ENCODE measurements around the gene EFEMP2. TPM values are rescaled to one million over a fixed set of nuclear protein-coding genes. Genes with fewer than 3 reads are reported as not detected.

The EFEMP2 gene
- total and polyA plus RNA-seq, 4 experiments from 2014 or later: 0.40 to 8.3 (median 3.3) TPM

DNA sequence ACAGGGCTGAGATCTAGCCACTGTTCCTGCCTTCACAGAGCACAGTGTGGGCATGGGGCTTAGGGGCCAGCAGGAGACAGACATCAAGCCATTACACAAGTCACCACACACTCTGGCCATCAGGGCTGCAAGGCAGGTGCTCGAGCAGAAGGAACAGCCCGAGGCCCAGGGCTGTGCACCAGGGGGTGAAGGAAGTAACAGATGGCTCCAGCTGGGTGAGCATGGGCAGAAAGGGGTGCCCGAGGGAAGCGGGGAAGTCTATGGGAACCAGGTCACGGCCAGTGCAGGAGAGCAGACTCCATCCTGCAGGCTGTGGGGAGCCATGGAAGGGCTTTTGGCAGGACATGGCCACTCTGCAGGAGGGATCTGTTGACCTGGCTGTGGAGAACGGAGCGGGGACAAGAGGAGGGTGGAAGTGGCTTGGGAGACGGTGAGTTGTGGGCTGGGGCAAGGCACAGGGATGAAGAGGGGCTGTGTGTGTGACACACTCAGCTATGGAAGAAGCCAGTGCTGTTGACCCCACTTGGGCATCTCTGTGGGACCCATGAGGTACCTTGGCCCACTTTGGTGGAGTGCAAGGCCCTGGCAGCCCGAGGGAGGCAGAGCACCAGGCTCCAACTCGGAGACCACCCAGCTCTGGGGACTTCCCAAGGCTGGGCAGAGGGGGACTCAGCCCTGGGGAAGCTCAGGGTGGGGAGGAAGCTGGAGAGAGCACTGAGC, 42.7 kb upstream of the EFEMP2 start:
- Mint-ChIP-seq H3K27me3 (no peaks in the 10 kb centered on the region), H3K4me1 (peaks cover 11 to 45% (median 27%) of the 10 kb centered on the region in 4 donors), H3K4me3 (peak overlapping the region in 1 of 8 donors; percentile 25), H3K9me3 (no peaks in the 10 kb centered on the region), H3K36me3 (peaks cover 0 to 17% of the 10 kb centered on the region in 2 donors), H3K27ac (peak overlapping the region in 3 of 7 donors; percentile 32 to 73 (median 40))
- POLR2A ChIA-PET (ENCODE audit: partially characterized antibody): interaction anchor here (0.6 to 1.6 kb wide), 9 partner anchors 13 to 56 kb away, joined by 3 to 8 read pairs (median 4); partner anchors contain the start of genes CCDC85B, FIBP and FOSL1
- H3K27ac ChIP-seq (ENCODE audit: low read depth, low read length): no peak overlapping the region
- H3K4me3 ChIP-seq (ENCODE audit: low read length in 2 of 2): no peak overlapping the region
- DNase-seq: no peak
- H3K9me3 ChIP-seq (ENCODE audit: control insufficient read depth in 1 of 2, low read length in 2 of 2): no peaks in the 10 kb centered on the region
- CTCF ChIA-PET (ENCODE audit: partially characterized antibody): interaction anchor here (1.3 kb wide), 1 partner anchor 31 kb away, joined by 3 read pairs; no protein-coding TSS in a partner anchor
- no peaks in the 10 kb centered on the region for H3K36me3 ChIP-seq (ENCODE audit: insufficient read depth, low read length)
- H3K27me3 ChIP-seq (ENCODE audit: insufficient read depth, low read length): no peaks in the 10 kb centered on the region
- H3K4me1 ChIP-seq (ENCODE audit: insufficient read depth, low read length): peaks cover 30% of the 10 kb centered on the region
- intact Hi-C loops (cut with micrococcal nuclease): no loop called here

- Mint-ChIP-seq H3K4me1 (peaks cover 15 to 39% (median 24%) of the 10 kb centered on the region in 4 donors), H3K9me3 (no peaks in the 10 kb centered on the region), H3K36me3 (peaks cover 0 to 5% of the 10 kb centered on the region in 2 donors), H3K27ac (no peak overlapping the region), H3K4me3 (no peak overlapping the region), H3K27me3 (peaks cover 3 to 7% of the 10 kb centered on the region in 2 donors)
- no peak for DNase-seq
- Histone ChIP-seq H3K9me3 (ENCODE audit: control insufficient read depth in 1 of 2, low read length in 2 of 2) (no peaks in the 10 kb centered on the region), H3K27ac (ENCODE audit: low read depth, low read length) (no peak overlapping the region), H3K36me3 (ENCODE audit: insufficient read depth, low read length) (no peaks in the 10 kb centered on the region), H3K27me3 (ENCODE audit: insufficient read depth, low read length) (no peaks in the 10 kb centered on the region), H3K4me3 (ENCODE audit: low read length in 2 of 2) (no peak overlapping the region), H3K4me1 (ENCODE audit: insufficient read depth, low read length) (peaks cover 21% of the 10 kb centered on the region)
- CTCF ChIA-PET (ENCODE audit: partially characterized antibody): interaction anchor here (3.0 kb wide), 2 partner anchors 22 to 28 kb away, joined by 11 to 13 read pairs; partner anchors contain the start of gene CCDC85B
- POLR2A ChIA-PET (ENCODE audit: partially characterized antibody): interaction anchor here (1.3 kb wide), 1 partner anchor 23 kb away, joined by 7 read pairs; the partner anchor contains the start of gene CCDC85B
- intact Hi-C loops (cut with micrococcal nuclease): no loop called here
These were observed 40.2 kb upstream of the EFEMP2 start for GRCh38 chr11:65912845-65913244.

DNA sequence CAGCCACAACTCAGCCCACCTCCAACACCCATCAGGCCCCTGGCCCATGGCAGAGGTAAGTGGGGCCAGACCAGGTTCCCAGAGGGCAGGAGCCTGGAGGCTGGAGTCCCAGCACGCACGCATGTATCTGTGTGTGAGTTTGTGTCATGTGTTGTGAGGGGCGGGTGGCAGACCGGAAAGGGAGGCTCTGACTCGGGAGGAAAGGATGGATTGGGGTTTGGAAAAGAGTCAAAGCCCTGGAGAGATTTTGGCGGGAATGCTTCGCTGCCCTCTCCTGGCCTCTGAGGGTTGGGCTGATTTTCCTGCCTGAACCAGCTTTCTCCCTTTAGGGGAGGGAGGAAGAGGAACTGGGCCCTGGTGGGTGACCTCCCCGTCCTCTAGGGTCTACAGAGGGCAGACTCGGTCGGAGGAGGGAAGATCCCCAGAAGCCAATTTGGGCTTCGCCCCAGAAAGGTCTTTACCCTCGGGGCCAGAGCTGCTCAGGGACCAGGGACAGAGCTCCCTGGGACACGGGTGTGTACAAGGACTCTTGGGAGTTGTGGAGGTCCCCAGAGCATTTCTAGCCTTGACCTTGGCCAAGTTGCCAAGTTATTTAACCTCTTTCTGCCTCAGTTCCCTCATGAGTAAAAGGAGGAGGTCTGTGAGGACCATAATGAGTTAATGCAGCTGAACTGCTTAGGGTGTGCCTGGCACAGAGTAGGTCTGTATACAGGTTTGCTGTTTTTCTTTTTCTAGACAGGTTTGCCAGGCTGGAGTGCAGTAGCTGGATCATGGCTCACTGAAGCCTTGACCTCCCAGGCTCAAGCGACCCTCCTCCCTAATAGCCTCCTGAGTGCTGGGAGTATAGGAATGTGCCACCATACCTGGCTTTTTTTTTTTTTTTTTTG, 39.3 kb upstream of the EFEMP2 start:
- peaks cover 0 to 5% of the 10 kb centered on the region in 2 donors for H3K36me3 Mint-ChIP-seq
- H3K9me3 ChIP-seq (ENCODE audit: control insufficient read depth in 1 of 2, low read length in 2 of 2): no peaks in the 10 kb centered on the region
- peaks cover 12% of the 10 kb centered on the region for H3K4me1 ChIP-seq (ENCODE audit: insufficient read depth, low read length)
- H3K27me3 ChIP-seq (ENCODE audit: insufficient read depth, low read length): no peaks in the 10 kb centered on the region
- H3K4me3 ChIP-seq (ENCODE audit: low read length in 2 of 2): no peak overlapping the region
- ChIA-PET CTCF (ENCODE audit: partially characterized antibody) (interaction anchor here (1.6 to 3.0 kb wide), 3 partner anchors 21 to 27 kb away, joined by 9 to 13 read pairs (median 11); partner anchors contain the start of genes CCDC85B and FIBP), POLR2A (ENCODE audit: partially characterized antibody) (interaction anchor here (1.3 kb wide), 1 partner anchor 22 kb away, joined by 7 read pairs; the partner anchor contains the start of gene CCDC85B)
- no peak overlapping the region for H3K4me3 Mint-ChIP-seq
- intact Hi-C loops (cut with micrococcal nuclease): no loop called here
- H3K27ac Mint-ChIP-seq: no peak overlapping the region
- DNase-seq: no peak
- H3K27me3 Mint-ChIP-seq: peaks cover 3 to 7% of the 10 kb centered on the region in 2 donors
- H3K27ac ChIP-seq (ENCODE audit: low read depth, low read length): no peak overlapping the region
- peaks cover 11 to 30% (median 20%) of the 10 kb centered on the region in 4 donors for H3K4me1 Mint-ChIP-seq
- no peaks in the 10 kb centered on the region for H3K36me3 ChIP-seq (ENCODE audit: insufficient read depth, low read length)
- H3K9me3 Mint-ChIP-seq: no peaks in the 10 kb centered on the region

GRCh38 chr11:65907878-65908277, 35.3 kb upstream of the EFEMP2 start:
- peaks cover 3 to 7% of the 10 kb centered on the region in 2 donors for H3K27me3 Mint-ChIP-seq
- no peak overlapping the region for H3K4me3 ChIP-seq (ENCODE audit: low read length in 2 of 2)
- intact Hi-C loops (cut with micrococcal nuclease): no loop called here
- no peaks in the 10 kb centered on the region for H3K36me3 Mint-ChIP-seq
- no peak for DNase-seq
- H3K4me1 Mint-ChIP-seq: peaks cover 2 to 6% (median 5%) of the 10 kb centered on the region in 4 donors
- CTCF ChIA-PET (ENCODE audit: partially characterized antibody): no interaction called here
- no peak overlapping the region for H3K27ac Mint-ChIP-seq
- H3K9me3 Mint-ChIP-seq: no peaks in the 10 kb centered on the region
- H3K27me3 ChIP-seq (ENCODE audit: insufficient read depth, low read length): no peaks in the 10 kb centered on the region
- POLR2A ChIA-PET (ENCODE audit: partially characterized antibody): interaction anchor here (1.0 to 1.6 kb wide), 2 partner anchors 11 to 74 kb away, joined by 3 to 4 read pairs; partner anchors contain the start of genes C11orf68 and DRAP1
- H3K9me3 ChIP-seq (ENCODE audit: control insufficient read depth in 1 of 2, low read length in 2 of 2): no peaks in the 10 kb centered on the region
- H3K4me1 ChIP-seq (ENCODE audit: insufficient read depth, low read length): no peaks in the 10 kb centered on the region
- no peak overlapping the region for H3K4me3 Mint-ChIP-seq
- H3K36me3 ChIP-seq (ENCODE audit: insufficient read depth, low read length): no peaks in the 10 kb centered on the region
- no peak overlapping the region for H3K27ac ChIP-seq (ENCODE audit: low read depth, low read length)

DNA sequence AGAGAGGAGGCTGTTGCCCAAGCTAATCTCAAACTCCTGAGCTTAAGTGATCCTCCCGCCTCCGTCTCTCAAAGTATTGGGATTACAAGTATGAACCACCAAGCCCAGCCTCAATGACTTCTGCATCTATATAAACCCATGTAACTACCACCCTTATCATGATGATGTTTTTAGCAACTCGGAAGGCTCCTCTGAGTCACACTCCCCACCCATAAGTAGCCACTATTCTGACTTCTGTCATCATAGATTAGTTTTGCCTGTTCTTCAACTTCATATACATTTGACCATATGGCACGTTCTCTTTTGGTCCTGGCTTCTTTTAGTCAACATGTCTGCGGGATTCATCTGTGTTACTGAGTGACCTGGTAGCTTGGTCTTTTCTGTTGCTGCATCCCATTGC, 34.0 kb upstream of the EFEMP2 start:
- Mint-ChIP-seq H3K4me1 (peaks cover 2 to 13% (median 5%) of the 10 kb centered on the region in 4 donors), H3K36me3 (no peaks in the 10 kb centered on the region), H3K4me3 (no peak overlapping the region), H3K27me3 (peaks cover 3 to 8% of the 10 kb centered on the region in 2 donors), H3K9me3 (no peaks in the 10 kb centered on the region), H3K27ac (no peak overlapping the region)
- H3K4me1 ChIP-seq (ENCODE audit: insufficient read depth, low read length): no peaks in the 10 kb centered on the region
- no peaks in the 10 kb centered on the region for H3K9me3 ChIP-seq (ENCODE audit: control insufficient read depth in 1 of 2, low read length in 2 of 2)
- ChIA-PET CTCF (ENCODE audit: partially characterized antibody) (interaction anchor here (1.8 to 2.3 kb wide), 2 partner anchors 16 to 22 kb away, joined by 9 to 12 read pairs; partner anchors contain the start of gene CCDC85B), POLR2A (ENCODE audit: partially characterized antibody) (interaction anchor here (0.6 to 1.6 kb wide), 4 partner anchors 12 to 122 kb away, joined by 3 to 5 read pairs (median 4); partner anchors contain the start of genes C11orf68, CCDC85B and DRAP1)
- no peaks in the 10 kb centered on the region for H3K27me3 ChIP-seq (ENCODE audit: insufficient read depth, low read length)
- intact Hi-C loops (cut with micrococcal nuclease): no loop called here
- H3K4me3 ChIP-seq (ENCODE audit: low read length in 2 of 2): no peak overlapping the region
- no peaks in the 10 kb centered on the region for H3K36me3 ChIP-seq (ENCODE audit: insufficient read depth, low read length)
- no peak overlapping the region for H3K27ac ChIP-seq (ENCODE audit: low read depth, low read length)
- no peak for DNase-seq

DNA sequence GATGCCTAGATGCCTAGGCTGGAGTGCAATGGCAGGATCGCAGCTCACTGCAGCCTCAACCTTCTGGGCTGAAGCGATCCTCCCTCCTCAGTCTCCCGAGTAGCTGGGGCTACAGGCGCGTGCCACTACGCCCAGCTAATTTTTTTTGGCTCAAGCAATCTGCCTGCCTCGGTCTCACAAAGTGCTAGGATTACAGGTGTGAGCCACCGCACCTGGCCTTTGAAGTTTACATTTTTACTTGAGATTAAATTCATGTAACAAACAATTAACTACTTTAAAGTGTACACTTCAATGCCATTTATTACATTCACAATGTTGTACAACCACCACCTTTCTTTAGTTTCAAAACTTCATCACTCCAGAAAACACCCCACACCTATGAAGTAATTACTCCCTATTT, 31.1 kb upstream of the EFEMP2 start:
- Mint-ChIP-seq H3K27me3 (peaks cover 0 to 1% of the 10 kb centered on the region in 2 donors), H3K27ac (peak overlapping the region in 3 of 7 donors; percentile 32 to 59 (median 53)), H3K4me3 (no peak overlapping the region), H3K9me3 (no peaks in the 10 kb centered on the region), H3K36me3 (no peaks in the 10 kb centered on the region), H3K4me1 (peaks cover 3 to 15% (median 7%) of the 10 kb centered on the region in 4 donors)
- intact Hi-C loops (cut with micrococcal nuclease): no loop called here
- ChIA-PET CTCF (ENCODE audit: partially characterized antibody) (interaction anchor here (11.2 kb wide), 1 partner anchor 16 kb away, joined by 162 read pairs; the partner anchor contains the start of genes CCDC85B and FIBP), POLR2A (ENCODE audit: partially characterized antibody) (no interaction called here)
- no peaks in the 10 kb centered on the region for H3K36me3 ChIP-seq (ENCODE audit: insufficient read depth, low read length)
- H3K27ac ChIP-seq (ENCODE audit: low read depth, low read length): no peak overlapping the region
- peaks cover 4% of the 10 kb centered on the region for H3K27me3 ChIP-seq (ENCODE audit: insufficient read depth, low read length)
- no peaks in the 10 kb centered on the region for H3K9me3 ChIP-seq (ENCODE audit: control insufficient read depth in 1 of 2, low read length in 2 of 2)
- H3K4me3 ChIP-seq (ENCODE audit: low read length in 2 of 2): no peak overlapping the region
- DNase-seq: no peak
- H3K4me1 ChIP-seq (ENCODE audit: insufficient read depth, low read length): peaks cover 20% of the 10 kb centered on the region
